ENCODE measurements around the gene MNAT1.

The MNAT1 gene

DNA sequence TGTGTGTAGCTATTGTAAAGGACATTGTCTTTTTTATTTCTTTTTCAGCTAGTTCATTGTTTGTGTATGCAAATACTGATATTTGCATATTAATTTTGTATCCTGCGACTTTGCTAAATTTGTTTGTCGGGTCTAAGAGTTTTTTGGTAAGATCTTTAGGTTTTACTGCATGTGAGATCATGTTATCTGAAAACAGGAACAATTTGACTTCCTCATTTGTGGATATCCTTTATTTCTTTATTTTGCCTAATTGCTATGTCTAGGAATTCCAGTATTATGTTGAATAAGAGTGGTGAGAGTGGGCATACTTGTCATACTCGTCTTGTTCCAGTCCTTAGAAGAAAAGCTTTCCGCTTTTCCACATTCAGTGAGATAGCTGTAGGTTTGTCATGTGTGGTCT lies 39.2 kb upstream of the MNAT1 start:
- TF ChIP-seq, protein P1, sequence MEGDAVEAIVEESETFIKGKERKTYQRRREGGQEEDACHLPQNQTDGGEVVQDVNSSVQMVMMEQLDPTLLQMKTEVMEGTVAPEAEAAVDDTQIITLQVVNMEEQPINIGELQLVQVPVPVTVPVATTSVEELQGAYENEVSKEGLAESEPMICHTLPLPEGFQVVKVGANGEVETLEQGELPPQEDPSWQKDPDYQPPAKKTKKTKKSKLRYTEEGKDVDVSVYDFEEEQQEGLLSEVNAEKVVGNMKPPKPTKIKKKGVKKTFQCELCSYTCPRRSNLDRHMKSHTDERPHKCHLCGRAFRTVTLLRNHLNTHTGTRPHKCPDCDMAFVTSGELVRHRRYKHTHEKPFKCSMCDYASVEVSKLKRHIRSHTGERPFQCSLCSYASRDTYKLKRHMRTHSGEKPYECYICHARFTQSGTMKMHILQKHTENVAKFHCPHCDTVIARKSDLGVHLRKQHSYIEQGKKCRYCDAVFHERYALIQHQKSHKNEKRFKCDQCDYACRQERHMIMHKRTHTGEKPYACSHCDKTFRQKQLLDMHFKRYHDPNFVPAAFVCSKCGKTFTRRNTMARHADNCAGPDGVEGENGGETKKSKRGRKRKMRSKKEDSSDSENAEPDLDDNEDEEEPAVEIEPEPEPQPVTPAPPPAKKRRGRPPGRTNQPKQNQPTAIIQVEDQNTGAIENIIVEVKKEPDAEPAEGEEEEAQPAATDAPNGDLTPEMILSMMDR (conservative IDR thresholded peaks at IDR 0.05; ENCODE audit: low read length), result no peak
- H3K4me2 ChIP-seq (ENCODE audit: low read depth, low read length, poor library complexity, severe bottlenecking), result no peak overlapping the region

DNA sequence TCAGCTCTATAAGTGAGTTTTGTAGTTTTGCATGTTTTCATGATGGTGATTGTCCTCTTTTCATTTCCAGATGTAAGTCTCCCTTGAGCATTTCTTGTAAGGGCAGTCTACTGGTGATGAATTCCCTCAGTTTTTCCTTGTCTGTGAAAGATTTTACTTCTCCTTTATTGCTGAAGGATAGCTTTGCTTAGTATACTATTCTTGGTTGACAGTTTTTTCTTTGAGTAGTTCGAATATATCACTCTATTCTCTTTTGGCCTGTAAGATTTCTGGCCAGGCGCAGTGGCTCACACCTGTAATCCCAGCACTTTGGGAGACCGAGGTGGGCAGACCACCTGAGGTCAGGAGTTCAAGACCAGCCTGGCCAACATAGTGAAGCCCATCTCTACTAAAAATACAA lies 34.0 kb upstream of the MNAT1 start:
- Histone ChIP-seq H3K4me2 (ENCODE audit: low read depth, low read length, poor library complexity, severe bottlenecking) (no peak overlapping the region), H3K4me1 (ENCODE audit: insufficient read depth, low read length, poor library complexity, severe bottlenecking) (no peaks in the 10 kb centered on the region)
- no peak for TF ChIP-seq EZH2phosphoT487 (IDR thresholded peaks at IDR 0.05; ENCODE audit: borderline replicate concordance)
- TF ChIP-seq, protein P1 (conservative IDR thresholded peaks at IDR 0.05; ENCODE audit: low read length), result no peak

More for the DNA sequence above, 39.2 kb upstream of the MNAT1 start:
- no peaks in the 10 kb centered on the region for H3K36me3 ChIP-seq (ENCODE audit: insufficient read depth, low read length)
- H3K9ac ChIP-seq (ENCODE audit: low read depth, low read length, poor library complexity, severe bottlenecking), result no peak overlapping the region
- no peaks in the 10 kb centered on the region for H3K9me2 ChIP-seq (replicated peaks; ENCODE audit: low read depth, low read length)
- H3K4me3 ChIP-seq (ENCODE audit: low read length, poor library complexity, severe bottlenecking), result no peak overlapping the region
- H3K27me3 ChIP-seq (ENCODE audit: insufficient read depth, low read length, poor library complexity, severe bottlenecking), result no peaks in the 10 kb centered on the region
- H2AFZ ChIP-seq (ENCODE audit: low read length), result no peak overlapping the region
- H4K20me1 ChIP-seq (ENCODE audit: insufficient read depth, low read length, poor library complexity, severe bottlenecking), result no peaks in the 10 kb centered on the region
- H3K4me1 ChIP-seq (ENCODE audit: insufficient read depth, low read length, poor library complexity, severe bottlenecking), result no peaks in the 10 kb centered on the region
- peaks cover 6% of the 10 kb centered on the region; the same call in 1 of the 2 replicates for H3K9me3 ChIP-seq (ENCODE audit: insufficient read depth, low read depth, low read length)
- no peaks in the 10 kb centered on the region for H3F3A ChIP-seq (ENCODE audit: low read depth)
- H3K79me2 ChIP-seq (ENCODE audit: insufficient read depth, low read length), result no peaks in the 10 kb centered on the region

DNA sequence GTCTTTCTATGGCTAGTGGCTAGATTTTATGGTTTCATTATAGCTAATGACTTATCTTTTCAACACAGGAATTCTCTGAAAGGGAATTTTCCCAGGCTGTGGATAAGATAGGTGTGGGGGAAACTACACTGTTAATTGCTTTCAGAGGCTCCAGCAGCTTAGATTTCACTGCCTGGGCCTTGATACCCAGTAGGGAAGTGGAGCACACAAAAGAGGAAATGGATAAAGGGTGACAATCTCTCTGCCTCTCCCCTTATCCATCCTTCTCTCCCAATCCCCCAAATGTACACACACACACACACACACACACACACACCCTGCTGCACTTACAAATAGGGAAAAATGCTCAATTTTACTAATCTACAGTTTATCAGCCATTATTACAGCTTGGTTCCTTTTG lies 29.5 kb upstream of the MNAT1 start:
- H3K27me3 ChIP-seq (ENCODE audit: insufficient read depth, low read length, poor library complexity, severe bottlenecking), result no peaks in the 10 kb centered on the region
- no peaks in the 10 kb centered on the region for H3K36me3 ChIP-seq (ENCODE audit: insufficient read depth, low read length)
- H2AFZ ChIP-seq (ENCODE audit: low read length), result no peak overlapping the region
- no peak overlapping the region for H3K4me2 ChIP-seq (ENCODE audit: low read depth, low read length, poor library complexity, severe bottlenecking)
- H3K9me3 ChIP-seq (ENCODE audit: insufficient read depth, low read depth, low read length), result peaks cover 11% of the 10 kb centered on the region; the same call in 1 of the 2 replicates
- H3K9me2 ChIP-seq (replicated peaks; ENCODE audit: low read depth, low read length), result no peaks in the 10 kb centered on the region
- H3K4me3 ChIP-seq (ENCODE audit: low read length, poor library complexity, severe bottlenecking), result no peak overlapping the region
- H3K79me2 ChIP-seq (ENCODE audit: insufficient read depth, low read length), result no peaks in the 10 kb centered on the region
- no peaks in the 10 kb centered on the region for H3F3A ChIP-seq (ENCODE audit: low read depth)
- no peak for TF ChIP-seq EZH2phosphoT487 (IDR thresholded peaks at IDR 0.05; ENCODE audit: borderline replicate concordance)
- TF ChIP-seq, protein P1 (conservative IDR thresholded peaks at IDR 0.05; ENCODE audit: low read length), result no peak
- H3K4me1 ChIP-seq (ENCODE audit: insufficient read depth, low read length, poor library complexity, severe bottlenecking), result no peaks in the 10 kb centered on the region
- H4K20me1 ChIP-seq (ENCODE audit: insufficient read depth, low read length, poor library complexity, severe bottlenecking), result no peaks in the 10 kb centered on the region
- H3K9ac ChIP-seq (ENCODE audit: low read depth, low read length, poor library complexity, severe bottlenecking), result no peak overlapping the region

More for the DNA sequence above, 34.0 kb upstream of the MNAT1 start:
- Histone ChIP-seq H3K9me3 (ENCODE audit: insufficient read depth, low read depth, low read length) (peaks cover 15% of the 10 kb centered on the region; the same call in 1 of the 2 replicates), H3F3A (ENCODE audit: low read depth) (no peaks in the 10 kb centered on the region), H3K9me2 (replicated peaks; ENCODE audit: low read depth, low read length) (no peaks in the 10 kb centered on the region), H3K36me3 (ENCODE audit: insufficient read depth, low read length) (no peaks in the 10 kb centered on the region), H4K20me1 (ENCODE audit: insufficient read depth, low read length, poor library complexity, severe bottlenecking) (no peaks in the 10 kb centered on the region), H3K4me3 (ENCODE audit: low read length, poor library complexity, severe bottlenecking) (no peak overlapping the region), H3K9ac (ENCODE audit: low read depth, low read length, poor library complexity, severe bottlenecking) (no peak overlapping the region), H3K79me2 (ENCODE audit: insufficient read depth, low read length) (no peaks in the 10 kb centered on the region), H3K27me3 (ENCODE audit: insufficient read depth, low read length, poor library complexity, severe bottlenecking) (no peaks in the 10 kb centered on the region), H2AFZ (ENCODE audit: low read length) (no peak overlapping the region)
